ENCODE data around the gene FOXS1. TPM values are rescaled to one million over a fixed set of nuclear protein-coding genes. Genes with fewer than 3 reads are reported as not detected.

The FOXS1 gene
- total RNA-seq, 5 donors from 2014 or later (not counting 1 experiment from before 2014, with no cell fraction given), result not detected

GRCh38 chr20:31838646-31839292 is 6.6 kb downstream of the FOXS1 start:
- Mint-ChIP-seq H3K4me1 (peaks cover 0 to 11% (median 5%) of the 10 kb centered on the region in 3 donors), H3K27me3 (no peaks in the 10 kb centered on the region), H3K4me3 (no peak overlapping the region), H3K27ac (no peak overlapping the region), H3K9me3 (no peaks in the 10 kb centered on the region), H3K36me3 (no peaks in the 10 kb centered on the region)
- WGBS (ENCODE audit: insufficient coverage), result 69% methylated on average over 3 of the region's 9 CpGs
- ATAC-seq (replicated peaks in 1 of 4) (no peak), DNase-seq (no peak)
- H3K9me3 ChIP-seq, result no peaks in the 10 kb centered on the region
- ChIA-PET CTCF (interaction anchor here in 1 of 2 donors (0.9 to 1.2 kb wide), 2 partner anchors 15 to 75 kb away, joined by 3 read pairs; no protein-coding TSS in a partner anchor), POLR2A (no interaction called here)
- no peak overlapping the region for H3K27ac ChIP-seq (ENCODE audit: low read length)
- peaks cover 0 to 11% of the 10 kb centered on the region in 2 experiments for H3K27me3 ChIP-seq (replicated peaks in 1 of 2; ENCODE audit: control insufficient read depth in 2 of 2, extremely low read depth in 1 of 2, insufficient read depth in 2 of 2, low read length in 1 of 2)
- peaks cover 0 to 14% of the 10 kb centered on the region in 2 experiments for H3K4me1 ChIP-seq (ENCODE audit: control insufficient read depth in 1 of 2, extremely low read depth in 1 of 2, insufficient read depth in 2 of 2, low read length in 2 of 2)
- H3K4me3 ChIP-seq (ENCODE audit: control insufficient read depth in 1 of 2, extremely low read depth in 1 of 2, low read length in 1 of 2), result no peak overlapping the region
- H3K36me3 ChIP-seq (ENCODE audit: control insufficient read depth in 2 of 2, extremely low read depth in 1 of 2, insufficient read depth in 1 of 2, low read length in 1 of 2), result no peaks in the 10 kb centered on the region

- ChIA-PET CTCF (interaction anchor here in 1 of 2 donors (0.9 kb wide), 1 partner anchor 76 kb away, joined by 3 read pairs; no protein-coding TSS in a partner anchor), POLR2A (no interaction called here)
- Mint-ChIP-seq H3K9me3 (no peaks in the 10 kb centered on the region), H3K4me1 (peaks cover 0 to 11% (median 5%) of the 10 kb centered on the region in 3 donors), H3K36me3 (no peaks in the 10 kb centered on the region), H3K27ac (no peak overlapping the region), H3K27me3 (no peaks in the 10 kb centered on the region), H3K4me3 (no peak overlapping the region)
- no peaks in the 10 kb centered on the region for H3K9me3 ChIP-seq
- 91% methylated on average over 2 of the region's 3 CpGs for WGBS (ENCODE audit: insufficient coverage)
- DNase-seq (no peak), ATAC-seq (replicated peaks in 1 of 4) (no peak)
- no peak overlapping the region for H3K27ac ChIP-seq (ENCODE audit: low read length)
- no peaks in the 10 kb centered on the region for H3K36me3 ChIP-seq (ENCODE audit: control insufficient read depth in 2 of 2, extremely low read depth in 1 of 2, insufficient read depth in 1 of 2, low read length in 1 of 2)
- H3K27me3 ChIP-seq (replicated peaks in 1 of 2; ENCODE audit: control insufficient read depth in 2 of 2, extremely low read depth in 1 of 2, insufficient read depth in 2 of 2, low read length in 1 of 2), result peaks cover 0 to 19% of the 10 kb centered on the region in 2 experiments
- H3K4me1 ChIP-seq (ENCODE audit: control insufficient read depth in 1 of 2, extremely low read depth in 1 of 2, insufficient read depth in 2 of 2, low read length in 2 of 2), result peaks cover 0 to 14% of the 10 kb centered on the region in 2 experiments
- no peak overlapping the region for H3K4me3 ChIP-seq (ENCODE audit: control insufficient read depth in 1 of 2, extremely low read depth in 1 of 2, low read length in 1 of 2)
Measured at GRCh38 chr20:31837896-31838397, 7.5 kb downstream of the FOXS1 start.

DNA sequence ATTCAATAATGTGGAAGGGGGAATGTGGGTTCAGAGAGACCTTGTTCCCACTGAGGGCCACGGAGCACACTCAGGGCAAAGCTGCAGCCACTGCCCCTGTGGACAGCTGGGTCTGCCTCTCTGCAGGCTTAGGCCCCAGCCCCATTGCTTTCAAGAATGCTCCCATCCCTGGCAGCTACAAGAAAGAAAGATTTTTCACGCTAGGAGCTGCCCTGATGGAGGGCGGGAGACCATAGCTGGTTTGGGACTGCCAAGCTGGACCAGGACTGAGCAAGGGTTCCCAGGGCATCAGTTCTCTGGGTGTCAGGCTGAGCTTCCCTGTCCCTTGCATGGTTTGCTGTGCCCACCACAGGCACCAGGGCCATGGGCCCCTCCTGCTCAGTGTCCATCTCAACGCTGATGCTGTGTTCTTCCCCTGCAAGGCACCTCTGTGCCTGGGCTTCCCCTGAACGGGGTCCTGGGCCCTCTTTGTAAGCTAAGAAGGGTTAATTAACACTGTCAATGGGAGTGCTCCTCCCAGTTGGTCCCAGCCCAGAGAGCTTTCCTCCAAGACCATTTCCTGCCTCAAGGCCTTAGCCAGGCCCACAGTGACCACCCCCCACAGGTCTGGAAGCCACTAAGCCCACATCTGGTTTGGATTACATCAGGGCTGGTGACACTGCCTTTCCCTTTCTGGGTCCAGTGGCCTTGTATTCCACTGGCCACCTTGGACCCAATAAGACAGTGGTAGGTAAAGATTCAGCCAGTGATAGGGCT is 8.4 kb downstream of the FOXS1 start:
- ChIA-PET CTCF (interaction anchor here in 1 of 2 donors (1.1 kb wide), 1 partner anchor 15 kb away, joined by 4 read pairs; no protein-coding TSS in a partner anchor), POLR2A (no interaction called here)
- H3K9me3 Mint-ChIP-seq, result no peaks in the 10 kb centered on the region
- H3K27me3 Mint-ChIP-seq, result no peaks in the 10 kb centered on the region
- peaks cover 0 to 14% of the 10 kb centered on the region in 2 experiments for H3K4me1 ChIP-seq (ENCODE audit: control insufficient read depth in 1 of 2, extremely low read depth in 1 of 2, insufficient read depth in 2 of 2, low read length in 2 of 2)
- no peaks in the 10 kb centered on the region for H3K9me3 ChIP-seq
- H3K36me3 ChIP-seq (ENCODE audit: control insufficient read depth in 2 of 2, extremely low read depth in 1 of 2, insufficient read depth in 1 of 2, low read length in 1 of 2), result no peaks in the 10 kb centered on the region
- no peak overlapping the region for H3K27ac Mint-ChIP-seq
- H3K36me3 Mint-ChIP-seq, result no peaks in the 10 kb centered on the region
- WGBS (ENCODE audit: insufficient coverage), result 91% methylated on average over 3 of the region's 5 CpGs
- H3K27me3 ChIP-seq (replicated peaks in 1 of 2; ENCODE audit: control insufficient read depth in 2 of 2, extremely low read depth in 1 of 2, insufficient read depth in 2 of 2, low read length in 1 of 2), result peaks cover 0 to 19% of the 10 kb centered on the region in 2 experiments
- no peak overlapping the region for H3K4me3 Mint-ChIP-seq
- no peak for ATAC-seq (replicated peaks in 1 of 4)
- no peak overlapping the region for H3K4me3 ChIP-seq (ENCODE audit: control insufficient read depth in 1 of 2, extremely low read depth in 1 of 2, low read length in 1 of 2)
- no peak for DNase-seq
- H3K4me1 Mint-ChIP-seq, result peaks cover 0 to 11% (median 5%) of the 10 kb centered on the region in 3 donors
- H3K27ac ChIP-seq (ENCODE audit: low read length), result no peak overlapping the region

- Mint-ChIP-seq H3K27me3 (no peaks in the 10 kb centered on the region), H3K36me3 (no peaks in the 10 kb centered on the region), H3K27ac (peak overlapping the region in 1 of 2 donors; percentile 27), H3K9me3 (no peaks in the 10 kb centered on the region), H3K4me3 (no peak overlapping the region), H3K4me1 (peaks cover 0 to 11% (median 5%) of the 10 kb centered on the region in 3 donors)
- Histone ChIP-seq H3K36me3 (ENCODE audit: control insufficient read depth in 2 of 2, extremely low read depth in 1 of 2, insufficient read depth in 1 of 2, low read length in 1 of 2) (no peaks in the 10 kb centered on the region), H3K4me3 (ENCODE audit: control insufficient read depth in 1 of 2, extremely low read depth in 1 of 2, low read length in 1 of 2) (no peak overlapping the region), H3K4me1 (ENCODE audit: control insufficient read depth in 1 of 2, extremely low read depth in 1 of 2, insufficient read depth in 2 of 2, low read length in 2 of 2) (peaks cover 0 to 14% of the 10 kb centered on the region in 2 experiments), H3K9me3 (no peaks in the 10 kb centered on the region), H3K27me3 (replicated peaks in 1 of 2; ENCODE audit: control insufficient read depth in 2 of 2, extremely low read depth in 1 of 2, insufficient read depth in 2 of 2, low read length in 1 of 2) (peaks cover 0 to 21% of the 10 kb centered on the region in 2 experiments), H3K27ac (ENCODE audit: low read length) (no peak overlapping the region)
- 25% methylated on average over 7 of the region's 14 CpGs for WGBS (ENCODE audit: insufficient coverage)
- ATAC-seq (replicated peaks in 1 of 4), result peak in 3 of 4 experiments; percentile 22 to 65 (median 29)
- ChIA-PET POLR2A (interaction anchor here in 1 of 2 donors (0.5 kb wide), 1 partner anchor 117 kb away, joined by 4 read pairs; no protein-coding TSS in a partner anchor), CTCF (interaction anchor here in 1 of 2 donors (1.1 kb wide), 1 partner anchor 16 kb away, joined by 4 read pairs; no protein-coding TSS in a partner anchor)
- DNase-seq, result peak in 14 of 35 experiments; percentile 1 to 49 (median 15)
Measured at GRCh38 chr20:31835977-31836852, 9.2 kb downstream of the FOXS1 start.

GRCh38 chr20:31835554-31835953 is 9.8 kb downstream of the FOXS1 start:
- 80% methylated on average over 9 of the region's 9 CpGs for WGBS (ENCODE audit: insufficient coverage)
- ChIA-PET CTCF (no interaction called here), POLR2A (interaction anchor here in 1 of 2 donors (0.5 kb wide), 1 partner anchor 269 kb away, joined by 3 read pairs; no protein-coding TSS in a partner anchor)
- no peak overlapping the region for H3K27ac ChIP-seq (ENCODE audit: low read length)
- peaks cover 0 to 25% of the 10 kb centered on the region in 2 experiments for H3K27me3 ChIP-seq (replicated peaks in 1 of 2; ENCODE audit: control insufficient read depth in 2 of 2, extremely low read depth in 1 of 2, insufficient read depth in 2 of 2, low read length in 1 of 2)
- H3K9me3 ChIP-seq, result no peaks in the 10 kb centered on the region
- no peaks in the 10 kb centered on the region for H3K36me3 ChIP-seq (ENCODE audit: control insufficient read depth in 2 of 2, extremely low read depth in 1 of 2, insufficient read depth in 1 of 2, low read length in 1 of 2)
- H3K4me1 ChIP-seq (ENCODE audit: control insufficient read depth in 1 of 2, extremely low read depth in 1 of 2, insufficient read depth in 2 of 2, low read length in 2 of 2), result peaks cover 0 to 14% of the 10 kb centered on the region in 2 experiments
- no peak for ATAC-seq (replicated peaks in 1 of 4)
- H3K4me1 Mint-ChIP-seq, result peaks cover 0 to 11% (median 5%) of the 10 kb centered on the region in 3 donors
- no peak overlapping the region for H3K4me3 ChIP-seq (ENCODE audit: control insufficient read depth in 1 of 2, extremely low read depth in 1 of 2, low read length in 1 of 2)
- no peak overlapping the region for H3K27ac Mint-ChIP-seq
- H3K36me3 Mint-ChIP-seq, result no peaks in the 10 kb centered on the region
- H3K9me3 Mint-ChIP-seq, result no peaks in the 10 kb centered on the region
- no peak overlapping the region for H3K4me3 Mint-ChIP-seq
- no peak for DNase-seq
- no peaks in the 10 kb centered on the region for H3K27me3 Mint-ChIP-seq
